A549 treated with CORT108297 at 1 μM for 4 hours (cell line): ENCODE measurements around the gene ZDHHC15. TPM values are rescaled to one million over a fixed set of nuclear protein-coding genes. Genes with fewer than 3 reads are reported as not detected.

Experiments
- total RNA-seq: library from RNA; stranded (reverse); fragments of 200-300 nt; extraction: Qiagen RNA extraction; gene quantifications from 5 replicates; pipeline ENCODE4 v1.2.3, GENCODE V29; 2022

Gene ZDHHC15
- total RNA-seq: not detected in 5 replicates

GRCh38 chrX:75522565-75523431 is at the start of gene ZDHHC15:
ZDHHC15 (minus strand) TSS chrX:75523037; CDS start chrX:75523024, 13 bp downstream.

Other genes starting within 250 kb of the ZDHHC15 start
- gene UPRT, start 249.0 kb downstream of the ZDHHC15 start, total RNA-seq: 7.0 to 10.7 TPM (median 9.1 TPM) in 5 replicates